Measurements from ENCODE around the gene MSS51.

The MSS51 gene

GRCh38 chr10:73439605-73440312 lies 6.4 kb upstream of the MSS51 start:
- in situ Hi-C loops (cut with MboI; ENCODE audit: low sequenced_read_pairs) = no loop called here
- Histone ChIP-seq H3K36me3 (replicated peaks) (peaks cover 3% of the 10 kb centered on the region; the same call in 1 of the 2 replicates), H3K4me1 (peaks cover 9% of the 10 kb centered on the region), H3K9me3 (no peaks in the 10 kb centered on the region), H3K27me3 (ENCODE audit: low read depth) (no peaks in the 10 kb centered on the region), H3K4me3 (no peak overlapping the region)
- DNase-seq (ENCODE audit: low spot score in 2 of 2) = no peak

GRCh38 chr10:73439055-73439454 lies 5.7 kb upstream of the MSS51 start:
- in situ Hi-C loops (cut with MboI; ENCODE audit: low sequenced_read_pairs) = no loop called here
- Histone ChIP-seq H3K36me3 (replicated peaks) (peaks cover 3% of the 10 kb centered on the region; the same call in 1 of the 2 replicates), H3K4me3 (no peak overlapping the region), H3K9me3 (no peaks in the 10 kb centered on the region), H3K27me3 (ENCODE audit: low read depth) (no peaks in the 10 kb centered on the region), H3K4me1 (peaks cover 8% of the 10 kb centered on the region)
- no peak for DNase-seq (ENCODE audit: low spot score in 2 of 2)

- Histone ChIP-seq H3K4me3 (no peak overlapping the region), H3K27me3 (ENCODE audit: low read depth) (no peaks in the 10 kb centered on the region), H3K36me3 (replicated peaks) (no peaks in the 10 kb centered on the region; the same call in 1 of the 2 replicates), H3K9me3 (no peaks in the 10 kb centered on the region), H3K4me1 (no peaks in the 10 kb centered on the region)
- in situ Hi-C loops (cut with MboI; ENCODE audit: low sequenced_read_pairs) = no loop called here
- DNase-seq (ENCODE audit: low spot score in 2 of 2) = no peak
Observed at GRCh38 chr10:73432646-73433537, 469 bp downstream of the MSS51 start.

- Histone ChIP-seq H3K9me3 (no peaks in the 10 kb centered on the region), H3K4me1 (no peaks in the 10 kb centered on the region), H3K27me3 (ENCODE audit: low read depth) (no peaks in the 10 kb centered on the region), H3K4me3 (no peak overlapping the region), H3K36me3 (replicated peaks) (peaks cover 17% of the 10 kb centered on the region)
- in situ Hi-C loops (cut with MboI; ENCODE audit: low sequenced_read_pairs) = no loop called here
- no peak for DNase-seq (ENCODE audit: low spot score in 2 of 2)
Observed at GRCh38 chr10:73426318-73426717, 7.0 kb downstream of the MSS51 start.

GRCh38 chr10:73424478-73424877 lies 8.9 kb downstream of the MSS51 start:
- Histone ChIP-seq H3K4me3 (no peak overlapping the region), H3K36me3 (replicated peaks) (peaks cover 17% of the 10 kb centered on the region), H3K27me3 (ENCODE audit: low read depth) (no peaks in the 10 kb centered on the region), H3K4me1 (no peaks in the 10 kb centered on the region), H3K9me3 (no peaks in the 10 kb centered on the region)
- no peak for DNase-seq (ENCODE audit: low spot score in 2 of 2)
- in situ Hi-C loops (cut with MboI; ENCODE audit: low sequenced_read_pairs) = no loop called here

GRCh38 chr10:73423309-73423708 lies 10.1 kb downstream of the MSS51 start:
- H3K9me3 ChIP-seq = no peaks in the 10 kb centered on the region
- H3K36me3 ChIP-seq (replicated peaks) = peaks cover 17% of the 10 kb centered on the region
- no peaks in the 10 kb centered on the region for H3K4me1 ChIP-seq
- no peak for DNase-seq (ENCODE audit: low spot score in 2 of 2)
- no peaks in the 10 kb centered on the region for H3K27me3 ChIP-seq (ENCODE audit: low read depth)
- in situ Hi-C loops (cut with MboI; ENCODE audit: low sequenced_read_pairs) = no loop called here
- no peak overlapping the region for H3K4me3 ChIP-seq

- H3K4me1 ChIP-seq = peaks cover 6% of the 10 kb centered on the region; the same call in 1 of the 2 replicates
- H3K4me3 ChIP-seq = no peak overlapping the region
- no peaks in the 10 kb centered on the region for H3K9me3 ChIP-seq
- DNase-seq (ENCODE audit: low spot score in 2 of 2) = no peak
- H3K27me3 ChIP-seq (ENCODE audit: low read depth) = no peaks in the 10 kb centered on the region
- in situ Hi-C loops (cut with MboI; ENCODE audit: low sequenced_read_pairs) = no loop called here
- H3K36me3 ChIP-seq (replicated peaks) = no peaks in the 10 kb centered on the region
Observed at GRCh38 chr10:73416571-73416970, 16.8 kb downstream of the MSS51 start.

- H3K27me3 ChIP-seq (ENCODE audit: low read depth) = no peaks in the 10 kb centered on the region
- in situ Hi-C loops (cut with MboI; ENCODE audit: low sequenced_read_pairs) = no loop called here
- H3K9me3 ChIP-seq = no peaks in the 10 kb centered on the region
- H3K36me3 ChIP-seq (replicated peaks) = no peaks in the 10 kb centered on the region
- H3K4me1 ChIP-seq = peaks cover 6% of the 10 kb centered on the region; the same call in 1 of the 2 replicates
- no peak for DNase-seq (ENCODE audit: low spot score in 2 of 2)
- H3K4me3 ChIP-seq = peak overlapping the region; percentile 96
Observed at GRCh38 chr10:73414230-73414945, 19.0 kb downstream of the MSS51 start.

GRCh38 chr10:73413528-73414229 lies 19.7 kb downstream of the MSS51 start, which contains the start of gene ANXA7:
Gene ANXA7, minus strand, starts transcription at chr10:73414058. Its CDS starts 13,202 bp downstream, at chr10:73400856.
- H3K4me1 ChIP-seq = peaks cover 6% of the 10 kb centered on the region; the same call in 1 of the 2 replicates
- H3K4me3 ChIP-seq = peak within 1 kb of the TSS; percentile 96
- DNase-seq (ENCODE audit: low spot score in 2 of 2) = peak; percentile 92 to 97
- no peaks in the 10 kb centered on the region for H3K9me3 ChIP-seq
- in situ Hi-C loops (cut with MboI; ENCODE audit: low sequenced_read_pairs) = no loop called here
- no peaks in the 10 kb centered on the region for H3K27me3 ChIP-seq (ENCODE audit: low read depth)
- H3K36me3 ChIP-seq (replicated peaks) = no peaks in the 10 kb centered on the region

GRCh38 chr10:73413108-73413527 lies 20.2 kb downstream of the MSS51 start:
- Histone ChIP-seq H3K4me3 (peak overlapping the region; percentile 96), H3K27me3 (ENCODE audit: low read depth) (no peaks in the 10 kb centered on the region), H3K4me1 (peaks cover 6% of the 10 kb centered on the region; the same call in 1 of the 2 replicates), H3K9me3 (no peaks in the 10 kb centered on the region), H3K36me3 (replicated peaks) (no peaks in the 10 kb centered on the region)
- DNase-seq (ENCODE audit: low spot score in 2 of 2) = peak; percentile 55 to 56
- in situ Hi-C loops (cut with MboI; ENCODE audit: low sequenced_read_pairs) = no loop called here

GRCh38 chr10:73410897-73411296 lies 22.5 kb downstream of the MSS51 start:
- Histone ChIP-seq H3K4me3 (no peak overlapping the region), H3K36me3 (replicated peaks) (no peaks in the 10 kb centered on the region; the same call in 1 of the 2 replicates), H3K4me1 (peaks cover 6% of the 10 kb centered on the region; the same call in 1 of the 2 replicates), H3K9me3 (no peaks in the 10 kb centered on the region), H3K27me3 (ENCODE audit: low read depth) (no peaks in the 10 kb centered on the region)
- in situ Hi-C loops (cut with MboI; ENCODE audit: low sequenced_read_pairs) = no loop called here
- no peak for DNase-seq (ENCODE audit: low spot score in 2 of 2)

GRCh38 chr10:73408978-73409521 lies 24.3 kb downstream of the MSS51 start:
- Histone ChIP-seq H3K36me3 (replicated peaks) (no peaks in the 10 kb centered on the region; the same call in 1 of the 2 replicates), H3K27me3 (ENCODE audit: low read depth) (no peaks in the 10 kb centered on the region), H3K4me1 (no peaks in the 10 kb centered on the region), H3K4me3 (no peak overlapping the region), H3K9me3 (no peaks in the 10 kb centered on the region)
- no peak for DNase-seq (ENCODE audit: low spot score in 2 of 2)
- in situ Hi-C loops (cut with MboI; ENCODE audit: low sequenced_read_pairs) = no loop called here

- no peaks in the 10 kb centered on the region for H3K27me3 ChIP-seq (ENCODE audit: low read depth)
- DNase-seq (ENCODE audit: low spot score in 2 of 2) = no peak
- H3K4me1 ChIP-seq = no peaks in the 10 kb centered on the region
- H3K4me3 ChIP-seq = no peak overlapping the region
- H3K9me3 ChIP-seq = no peaks in the 10 kb centered on the region
- H3K36me3 ChIP-seq (replicated peaks) = no peaks in the 10 kb centered on the region; the same call in 1 of the 2 replicates
- in situ Hi-C loops (cut with MboI; ENCODE audit: low sequenced_read_pairs) = no loop called here
Observed at GRCh38 chr10:73408061-73408460, 25.3 kb downstream of the MSS51 start.
